Dedifferentiated amniotic fluid mesenchymal stem cell (primary cell): ENCODE measurements around the gene ADAMTS3.

Experiments
- DNase-seq: peaks from one replicate; pipeline ENCODE4 v3.0.0-alpha.2; 2016; ENCODE audit errors: extremely low spot score

The ADAMTS3 gene

DNA sequence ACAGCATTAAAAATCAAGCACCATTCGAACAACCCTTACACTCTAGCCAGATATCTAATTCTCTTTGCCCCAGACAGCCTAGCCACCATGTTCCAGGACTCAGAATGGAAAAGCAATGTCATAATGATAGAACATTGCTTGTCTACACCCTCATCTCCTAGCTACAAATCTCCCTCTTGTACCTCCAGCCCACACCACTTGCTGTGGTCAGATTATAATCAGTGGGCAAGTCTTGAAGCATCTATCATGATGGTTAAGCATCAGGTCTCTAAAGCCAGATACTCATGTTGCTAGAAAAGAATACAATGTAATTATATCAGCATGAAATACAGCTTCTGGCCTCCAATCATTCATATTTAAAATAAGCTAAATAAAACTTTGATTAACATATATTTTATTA is 268.9 kb downstream of the ADAMTS3 start:
- no peak for DNase-seq

DNA sequence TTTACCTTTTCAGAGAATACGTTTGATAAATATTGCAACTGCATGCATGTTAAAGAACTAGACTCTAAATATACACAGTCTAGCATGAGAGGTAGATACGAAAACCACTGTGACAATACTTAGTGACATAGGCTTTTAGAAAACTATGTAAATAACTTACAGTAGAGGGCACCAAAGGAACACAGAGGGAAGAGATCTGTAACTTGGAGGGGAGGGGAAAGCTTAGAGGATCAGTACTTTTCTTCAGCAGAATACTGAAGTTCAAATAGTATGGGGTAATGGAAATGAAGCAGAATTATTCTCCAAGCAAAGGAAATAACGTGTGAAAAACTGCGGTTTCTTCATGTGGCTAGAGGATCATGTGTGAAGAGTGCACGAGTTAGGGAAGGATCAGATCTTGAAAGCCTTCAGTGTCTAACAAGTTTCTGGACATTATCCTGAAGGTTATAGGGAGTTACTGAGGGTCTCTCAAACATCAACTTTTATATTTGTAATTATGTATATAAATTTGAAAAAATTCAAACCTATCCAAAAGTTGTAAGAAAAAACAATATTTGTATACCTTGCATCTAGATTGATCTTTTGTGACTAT is 273.0 kb downstream of the ADAMTS3 start:
- DNase-seq, result peak; percentile 86

DNA sequence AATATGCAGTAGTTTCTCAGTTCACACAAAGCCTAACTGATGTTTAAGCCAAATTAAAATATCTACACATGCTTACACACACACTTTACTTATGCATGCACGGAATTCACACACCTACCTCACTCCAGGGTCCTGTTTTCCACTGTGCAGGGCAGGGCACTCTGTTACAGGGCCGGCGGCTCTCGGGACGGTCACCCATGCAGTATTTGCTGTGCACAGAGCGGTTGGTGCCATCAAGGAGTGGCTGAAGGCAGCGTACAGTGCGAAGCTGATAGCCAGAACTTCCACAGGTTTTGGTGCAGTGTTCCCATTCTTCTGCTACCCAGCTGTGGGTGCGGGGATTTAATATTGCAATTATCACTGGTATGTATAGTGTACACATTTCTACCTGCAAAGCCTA is 278.3 kb downstream of the ADAMTS3 start:
- DNase-seq, result no peak

DNA sequence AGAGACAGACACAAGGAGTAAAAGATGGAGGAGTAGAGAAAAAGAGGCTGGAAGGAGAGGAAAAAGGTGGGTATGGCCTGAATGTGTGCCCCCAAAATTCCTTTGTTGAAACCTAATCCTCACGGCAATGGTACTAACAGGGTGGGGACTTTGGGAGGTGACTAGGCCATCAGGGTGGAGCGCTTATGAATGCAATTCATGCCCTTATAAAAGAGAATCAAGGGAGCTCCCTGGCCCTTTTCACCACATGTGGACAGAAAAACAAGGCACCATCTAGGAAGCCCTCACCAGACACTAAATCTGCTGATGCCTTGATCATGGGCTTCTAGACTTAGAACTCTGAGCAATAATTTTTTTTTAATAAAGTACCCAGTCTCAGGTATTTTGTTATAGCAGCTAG is 282.1 kb downstream of the ADAMTS3 start:
- no peak for DNase-seq

DNA sequence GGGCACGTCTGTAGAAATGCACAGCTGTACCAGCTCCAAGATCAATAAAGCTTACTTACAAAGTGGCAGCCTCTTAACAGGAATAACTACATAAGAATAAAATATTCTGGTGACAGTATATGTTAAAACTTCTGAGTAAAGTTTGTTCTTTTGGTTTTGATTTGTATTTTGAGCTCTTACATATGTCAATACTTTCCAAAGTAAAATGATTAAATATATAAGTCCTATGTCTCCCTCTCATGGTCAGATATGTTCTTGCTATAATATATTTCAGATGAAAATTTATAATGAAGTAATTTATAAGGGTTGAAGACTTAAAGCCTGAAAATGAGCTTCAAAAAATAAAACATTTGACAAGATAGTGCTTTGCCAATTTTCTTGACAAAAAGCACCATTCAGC is 282.8 kb downstream of the ADAMTS3 start:
- DNase-seq, result peak; percentile 47

DNA sequence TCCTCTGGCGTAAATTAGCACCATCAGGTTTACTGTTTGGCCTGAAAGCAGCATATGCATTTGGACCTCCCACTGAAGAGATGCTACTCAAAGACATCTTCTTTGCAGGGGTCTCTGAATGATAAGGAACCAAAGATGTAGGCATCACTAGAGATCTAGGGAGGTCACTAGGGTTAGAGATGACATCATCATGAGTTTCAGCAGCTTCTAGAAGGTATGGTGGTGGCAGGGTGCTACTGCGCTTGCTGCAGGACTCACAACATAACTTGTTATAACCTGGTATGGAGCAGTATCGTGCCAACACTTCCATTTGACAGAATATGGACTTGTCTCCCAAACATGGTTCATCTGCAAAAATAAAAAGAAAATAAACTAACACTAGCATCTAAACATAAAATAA is 285.7 kb downstream of the ADAMTS3 start:
- no peak for DNase-seq

DNA sequence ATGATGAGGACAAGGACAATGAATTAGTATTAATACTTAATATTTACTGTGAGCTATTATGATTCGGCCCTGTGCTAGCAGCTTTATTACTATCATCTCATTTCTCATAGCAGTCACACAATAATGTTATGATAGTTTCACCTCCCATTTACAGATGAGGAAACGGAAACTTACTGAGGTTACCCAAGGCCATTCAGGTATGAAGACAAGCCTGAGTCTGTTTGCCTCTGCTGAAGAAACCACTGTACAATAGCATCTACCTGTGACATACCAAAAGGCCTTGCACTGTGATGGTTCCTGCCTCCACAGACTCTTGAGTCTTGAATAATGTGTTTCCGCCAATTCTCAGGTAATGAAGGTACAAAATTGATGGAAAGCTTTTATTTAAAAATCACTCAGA is 288.8 kb downstream of the ADAMTS3 start:
- DNase-seq, result no peak

DNA sequence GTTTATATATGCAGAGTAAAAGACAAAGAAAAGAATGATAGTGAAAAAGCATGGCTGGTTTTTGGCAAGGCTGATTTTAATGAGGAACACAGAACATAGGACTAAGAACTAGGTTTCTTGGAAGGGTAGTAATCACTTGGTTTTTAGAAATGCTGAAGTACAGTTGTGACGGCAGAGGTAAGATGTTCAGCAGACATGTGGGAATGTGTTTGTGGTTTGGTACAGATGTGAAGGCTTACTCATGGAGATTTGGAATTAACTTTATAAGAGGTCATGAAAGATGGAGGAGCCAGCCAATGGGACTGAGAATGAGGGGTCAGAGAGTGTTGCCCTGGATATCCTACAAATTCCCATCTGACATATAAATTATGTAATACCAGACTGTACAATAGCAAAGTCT is 293.6 kb downstream of the ADAMTS3 start:
- no peak for DNase-seq

DNA sequence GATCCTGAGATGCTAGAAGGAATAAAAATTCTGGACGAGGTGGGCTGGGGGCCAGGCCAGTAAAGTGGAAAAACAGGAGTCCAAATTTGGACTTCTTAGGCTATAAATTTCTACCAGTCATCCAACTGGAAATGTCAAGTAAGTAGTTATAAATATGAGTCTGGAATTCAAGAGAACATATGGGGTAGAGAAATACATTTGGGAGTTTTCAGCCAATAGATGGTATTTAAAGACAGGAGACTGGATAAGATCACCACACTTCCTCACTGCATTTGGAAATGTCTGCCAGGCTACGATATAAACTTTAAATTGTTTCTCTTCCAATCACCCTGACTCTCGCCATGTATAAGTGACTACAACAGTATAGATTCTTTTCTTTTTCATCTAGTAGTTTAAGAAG is 294.8 kb downstream of the ADAMTS3 start:
- no peak for DNase-seq

DNA sequence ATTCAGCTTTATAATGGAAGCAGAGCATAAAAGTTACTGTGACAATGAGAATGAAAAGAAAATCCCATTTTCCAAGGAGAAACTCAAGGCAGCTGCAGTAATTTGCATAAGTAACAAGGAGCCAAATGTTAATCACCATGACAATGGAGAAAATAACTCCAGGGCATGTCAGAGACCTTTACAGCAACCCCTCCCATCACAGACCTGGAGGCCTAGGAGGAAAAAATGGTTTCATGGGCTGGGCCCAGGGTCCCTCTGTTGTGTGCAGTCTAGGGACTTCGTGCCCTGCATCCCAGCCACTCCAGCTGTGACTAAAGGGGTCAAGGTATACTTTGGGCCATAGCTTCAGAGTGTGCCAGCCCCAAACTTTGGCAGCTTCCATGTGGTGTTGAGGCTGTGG is 313.8 kb downstream of the ADAMTS3 start:
- no peak for DNase-seq

DNA sequence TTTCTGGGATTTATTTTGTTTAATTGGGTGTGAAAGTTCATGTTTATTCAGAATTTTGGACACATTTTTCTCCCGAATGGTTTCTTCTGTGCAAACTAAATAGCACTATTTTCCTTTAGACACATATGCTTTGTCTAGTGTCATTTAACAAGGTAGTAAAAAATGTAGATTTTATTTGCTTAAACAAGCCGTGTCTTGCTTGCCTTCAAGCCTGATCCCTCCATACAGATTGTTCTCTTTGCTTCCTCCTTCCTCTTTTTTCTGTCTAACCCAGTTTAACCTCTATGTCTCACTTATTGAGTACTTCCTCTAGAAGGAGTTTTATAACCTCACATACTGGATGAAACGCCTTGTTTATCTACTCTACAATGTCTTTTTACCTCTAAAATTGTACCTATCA is 325.4 kb downstream of the ADAMTS3 start:
- no peak for DNase-seq

DNA sequence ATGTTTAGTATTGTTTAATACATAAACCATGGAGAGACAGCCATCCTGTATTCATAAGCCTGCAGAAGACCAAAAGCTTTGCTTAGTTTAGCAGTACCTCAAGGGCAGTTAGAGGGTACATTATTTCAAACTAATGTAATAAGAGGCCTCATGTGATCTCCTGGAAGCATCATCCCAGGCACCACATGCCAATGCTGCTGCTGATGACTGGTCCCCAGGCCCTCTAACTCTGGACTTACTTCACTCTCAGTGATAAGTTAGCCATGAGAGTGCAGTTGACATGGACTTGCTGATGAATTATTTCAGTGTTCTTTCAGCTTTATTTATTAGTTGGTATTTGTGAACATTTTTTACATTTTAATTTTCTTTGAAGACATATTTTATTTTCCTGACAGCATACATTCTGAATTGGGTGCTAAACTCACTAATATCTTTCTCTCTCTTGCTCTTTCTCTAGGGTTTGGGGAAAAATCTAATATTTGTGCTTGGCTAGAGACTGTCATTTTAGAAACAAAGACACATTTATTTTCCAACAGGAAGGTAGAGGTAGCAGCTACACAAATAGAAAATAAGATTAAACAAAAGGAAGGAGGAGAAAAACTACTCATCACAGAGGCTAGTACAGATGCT is 329.4 kb downstream of the ADAMTS3 start:
- no peak for DNase-seq
